SK-N-SH (cell line): ENCODE measurements around the gene NMNAT2. TPM values are rescaled to one million over a fixed set of nuclear protein-coding genes. Genes with fewer than 3 reads are reported as not detected.

Experiments
- CTCF ChIA-PET: fragments of 300-600, 350-600 bp; formaldehyde crosslinking; extraction: SDS; loops from one replicate; lab custom pipeline; 2021; lab: Yijun Ruan, JAX
- POLR2A ChIA-PET: fragments of 350-600 bp; sonication (Branson Sonifier 250); formaldehyde crosslinking; extraction: SDS; loops from one replicate; lab custom pipeline; 2020; ENCODE audit warnings: antibody characterized with exemption, inconsistent platforms; lab: Yijun Ruan, JAX
- DNase-seq: peaks from one replicate; pipeline ENCODE4 v3.0.0; 2012
- H2AFZ ChIP-seq: fragments of 200-600 bp; sonication (generic); 2 replicates; pipeline ENCODE4 v1.8.1; 2016; ENCODE audit warnings: antibody characterized with exemption, mild to moderate bottlenecking, low read depth
- H3F3A ChIP-seq: fragments of 200-600 bp; sonication (generic); replicated peaks from 2 replicates; pipeline ENCODE3; 2016; ENCODE audit warnings: antibody characterized with exemption, mild to moderate bottlenecking; ENCODE audit not compliant: insufficient read depth
- H3K27ac ChIP-seq, 2 experiments: fragments of 200-500 bp in 1 of 2; fragments of 200-600 bp in 1 of 2; sonication (Bioruptor generic) in 1 of 2; sonication (generic), shearing (Covaris generic) in 1 of 2; 2 replicates each; pipeline versions ENCODE4 v1.5.1 to v1.6.1; 2014 to 2016; ENCODE audit warnings: low read depth in 2 of 2, inconsistent platforms in 1 of 2, low read length in 1 of 2, mild to moderate bottlenecking in 1 of 2, mixed read lengths in 1 of 2
- H3K27me3 ChIP-seq: fragments of 200-600 bp; sonication (generic), shearing (Covaris generic); 2 replicates; pipeline ENCODE4 v1.6.1; 2016; ENCODE audit warnings: mixed run types; ENCODE audit not compliant: insufficient read depth
- H3K36me3 ChIP-seq, 2 experiments: fragments of 200-500 bp in 1 of 2; fragments of 200-600 bp in 1 of 2; sonication (Bioruptor generic) in 1 of 2; sonication (generic) in 1 of 2; replicated peaks in 1 of 2; 2 replicates each; pipeline versions ENCODE3 to v1.5.1; 2014 to 2016; ENCODE audit warnings: low read length in 1 of 2, mild to moderate bottlenecking in 1 of 2; ENCODE audit not compliant: insufficient read depth in 2 of 2, control insufficient read depth in 1 of 2
- H3K4me1 ChIP-seq, 2 experiments: fragments of 200-500 bp in 1 of 2; fragments of 200-600 bp in 1 of 2; sonication (Bioruptor generic) in 1 of 2; sonication (generic), shearing (Covaris generic) in 1 of 2; 2 replicates each; pipeline versions ENCODE4 v1.5.1 to v1.6.1; 2014 to 2016; ENCODE audit warnings: low read depth in 1 of 2, low read length in 1 of 2, mixed run types in 1 of 2; ENCODE audit not compliant: insufficient read depth in 2 of 2, control insufficient read depth in 1 of 2
- H3K4me2 ChIP-seq: fragments of 200-600 bp; sonication (generic), shearing (Covaris generic); 2 replicates; pipeline ENCODE4 v1.6.1; 2017; ENCODE audit warnings: mixed run types
- H3K4me3 ChIP-seq, 2 experiments: fragments of 200-500 bp in 1 of 2; fragments of 200-600 bp in 1 of 2; sonication (Bioruptor generic) in 1 of 2; sonication (generic), shearing (Covaris generic) in 1 of 2; 2 replicates each; pipeline versions ENCODE4 v1.5.1 to v1.8.1; 2014 to 2016; ENCODE audit warnings: low read depth in 2 of 2, inconsistent platforms in 1 of 2, low read length in 1 of 2, mild to moderate bottlenecking in 1 of 2, mixed read lengths in 1 of 2, moderate library complexity in 1 of 2
- H3K79me2 ChIP-seq: fragments of 200-600 bp; sonication (generic); 2 replicates; pipeline ENCODE4 v1.8.1; 2017; ENCODE audit warnings: mild to moderate bottlenecking; ENCODE audit not compliant: insufficient read depth
- H3K9ac ChIP-seq: fragments of 200-600 bp; sonication (generic); 2 replicates; pipeline ENCODE4 v1.6.1; 2017; ENCODE audit warnings: mixed run types
- H3K9me2 ChIP-seq: fragments of 200-600 bp; sonication (generic); 2 replicates; pipeline ENCODE4 v1.6.1; 2017; ENCODE audit warnings: mixed run types
- H3K9me3 ChIP-seq: fragments of 200-600 bp; sonication (generic); 2 replicates; pipeline ENCODE4 v1.6.1; 2017; ENCODE audit warnings: mixed run types, mild to moderate bottlenecking, moderate library complexity
- H4K20me1 ChIP-seq: fragments of 200-600 bp; sonication (generic); 2 replicates; pipeline ENCODE4 v1.6.1; 2017; ENCODE audit warnings: mild to moderate bottlenecking, mixed run types; ENCODE audit not compliant: insufficient read depth
- CHD2 ChIP-seq: fragments of 150-350 bp; IDR thresholded peaks from 2 replicates; pipeline ENCODE4 v1.6.1; 2018; ENCODE audit warnings: low read length; ENCODE audit not compliant: partially characterized antibody
- ELF1 ChIP-seq: IDR thresholded peaks from 2 replicates; pipeline ENCODE4 v1.4.0; 2012
- EP300 ChIP-seq, 2 experiments: IDR thresholded peaks; 2 replicates each; pipeline versions ENCODE4 v1.4.0 to v1.6.1; 2012; ENCODE audit warnings: borderline replicate concordance in 1 of 2, low read depth in 1 of 2, low read length in 1 of 2
- FOSL2 ChIP-seq: IDR thresholded peaks from 2 replicates; pipeline ENCODE4 v1.4.0; 2012; ENCODE audit warnings: low read depth, mild to moderate bottlenecking, moderate library complexity, borderline replicate concordance
- FOXJ3 ChIP-seq: sonication (generic); formaldehyde crosslinking; IDR thresholded peaks from 2 replicates; pipeline ENCODE4 v1.5.1; 2020; ENCODE audit warnings: mild to moderate bottlenecking, missing genetic modification reagents
- FOXM1 ChIP-seq: IDR thresholded peaks from 2 replicates; pipeline ENCODE4 v1.4.0; 2012; ENCODE audit warnings: low read depth, mild to moderate bottlenecking
- MXI1 ChIP-seq: IDR thresholded peaks from 2 replicates; pipeline ENCODE4 v1.6.1; 2012; ENCODE audit warnings: mild to moderate bottlenecking, low read depth, low read length, improper control_type of control experiment
- NFIC ChIP-seq: IDR thresholded peaks from 2 replicates; pipeline ENCODE4 v1.4.0; 2012; ENCODE audit warnings: borderline replicate concordance
- RFX5 ChIP-seq: IDR thresholded peaks from 2 replicates; pipeline ENCODE4 v1.6.1; 2012; ENCODE audit warnings: mild to moderate bottlenecking, improper control_type of control experiment, low read length
- SIN3A ChIP-seq: IDR thresholded peaks from 2 replicates; pipeline ENCODE4 v1.6.1; 2012; ENCODE audit warnings: low read depth, mild to moderate bottlenecking, low read length, moderate library complexity, borderline replicate concordance
- TCF12 ChIP-seq: IDR thresholded peaks from 2 replicates; pipeline ENCODE4 v1.4.0; 2012
- YY1 ChIP-seq: IDR thresholded peaks from 2 replicates; pipeline ENCODE4 v1.4.0; 2012; ENCODE audit warnings: low read depth, mild to moderate bottlenecking
- WGBS: methylation state at CpG from one replicate; pipeline ENCODE4 v1.1.6; 2017; ENCODE audit warnings: low lambda C conversion rate; 5-methylcytosine and 5-hydroxymethylcytosine counted together
- polyA plus RNA-seq, 3 experiments: library from polyadenylated mRNA; depleted of rRNA; stranded (reverse); fragments of >200 nt; gene quantifications; 2 replicates each; pipeline ENCODE4 v1.2.3, GENCODE V29; 2012

NMNAT2 gene
- polyA plus RNA-seq, 1 of the 3 experiments (the other 2 are of a cell fraction) = 0.07 TPM

GRCh38 chr1:183365093-183365492 lies 53.1 kb downstream of the NMNAT2 start:
- DNase-seq = no peak
- H4K20me1 ChIP-seq = no peaks in the 10 kb centered on the region
- no peaks in the 10 kb centered on the region for H3K36me3 ChIP-seq
- peaks cover 0 to 9% of the 10 kb centered on the region in 2 experiments; a peak in 1 of 4 replicates for H3K4me1 ChIP-seq
- H3K9me2 ChIP-seq = no peaks in the 10 kb centered on the region
- 75% methylated on average over 4 of the region's 4 CpGs for WGBS
- H2AFZ ChIP-seq = no peak overlapping the region
- no peak for TF ChIP-seq NFIC
- TF ChIP-seq MXI1 = no peak
- no peak for TF ChIP-seq ELF1
- TF ChIP-seq RFX5 = no peak
- no peak for TF ChIP-seq EP300 (IDR thresholded peaks at IDR 0.05; ENCODE audit: borderline replicate concordance in 1 of 2, low read depth in 1 of 2, low read length in 1 of 2)
- no peak for TF ChIP-seq FOXM1
- TF ChIP-seq FOXJ3 (CRISPR knock-in tag) = no peak
- no peak for TF ChIP-seq FOSL2
- TF ChIP-seq SIN3A = no peak
- no peak for TF ChIP-seq TCF12
- H3K9ac ChIP-seq = no peak overlapping the region
- ChIA-PET POLR2A (no interaction called here), CTCF (no interaction called here)
- no peaks in the 10 kb centered on the region for H3K9me3 ChIP-seq
- H3K27me3 ChIP-seq = no peaks in the 10 kb centered on the region; the same call in 1 of the 2 replicates
- H3F3A ChIP-seq = no peaks in the 10 kb centered on the region
- no peak overlapping the region for H3K4me3 ChIP-seq
- no peak overlapping the region for H3K27ac ChIP-seq
- H3K4me2 ChIP-seq = no peak overlapping the region
- H3K79me2 ChIP-seq = no peaks in the 10 kb centered on the region

GRCh38 chr1:183363972-183364371 lies 54.2 kb downstream of the NMNAT2 start:
- TF ChIP-seq ELF1 (no peak), RFX5 (no peak), SIN3A (no peak), YY1 (no peak)
- TF ChIP-seq, all 33 proteins: peak for 0
- H4K20me1 ChIP-seq = no peaks in the 10 kb centered on the region
- H3K9me2 ChIP-seq = no peaks in the 10 kb centered on the region
- no peak overlapping the region for H3K27ac ChIP-seq
- WGBS = 49% methylated on average over 3 of the region's 3 CpGs
- no peaks in the 10 kb centered on the region for H3F3A ChIP-seq
- H2AFZ ChIP-seq = no peak overlapping the region
- no peaks in the 10 kb centered on the region for H3K79me2 ChIP-seq
- H3K4me1 ChIP-seq = peaks cover 0 to 12% of the 10 kb centered on the region in 2 experiments; a peak in 1 of 4 replicates
- no peaks in the 10 kb centered on the region; the same call in 1 of the 2 replicates for H3K27me3 ChIP-seq
- no peaks in the 10 kb centered on the region for H3K36me3 ChIP-seq
- DNase-seq = no peak
- H3K9ac ChIP-seq = no peak overlapping the region
- no peaks in the 10 kb centered on the region for H3K9me3 ChIP-seq
- POLR2A ChIA-PET = no interaction called here
- CTCF ChIA-PET = no interaction called here
- no peak overlapping the region for H3K4me3 ChIP-seq
- no peak overlapping the region for H3K4me2 ChIP-seq

GRCh38 chr1:183361081-183361480 lies 57.1 kb downstream of the NMNAT2 start:
- ChIA-PET POLR2A (no interaction called here), CTCF (interaction anchor here (0.9 to 1.2 kb wide), 2 partner anchors 55 to 399 kb away, joined by 3 read pairs; no protein-coding TSS in a partner anchor)
- WGBS = 46% methylated on average over 4 of the region's 4 CpGs
- H3K9me3 ChIP-seq = no peaks in the 10 kb centered on the region
- H3K27ac ChIP-seq = no peak overlapping the region
- H3K27me3 ChIP-seq = no peaks in the 10 kb centered on the region; the same call in 1 of the 2 replicates
- no peak for DNase-seq
- H3K4me3 ChIP-seq = no peak overlapping the region
- H3F3A ChIP-seq = no peaks in the 10 kb centered on the region
- H2AFZ ChIP-seq = no peak overlapping the region
- peaks cover 0 to 12% of the 10 kb centered on the region in 2 experiments; a peak in 1 of 4 replicates for H3K4me1 ChIP-seq
- TF ChIP-seq CHD2 = no peak
- TF ChIP-seq EP300 (IDR thresholded peaks at IDR 0.05; ENCODE audit: borderline replicate concordance in 1 of 2, low read depth in 1 of 2, low read length in 1 of 2) = no peak
- no peaks in the 10 kb centered on the region for H3K9me2 ChIP-seq
- no peaks in the 10 kb centered on the region for H3K79me2 ChIP-seq
- H4K20me1 ChIP-seq = no peaks in the 10 kb centered on the region
- no peak overlapping the region for H3K4me2 ChIP-seq
- H3K36me3 ChIP-seq = no peaks in the 10 kb centered on the region
- H3K9ac ChIP-seq = no peak overlapping the region
